Fibroblast of skin of right biceps (primary cell): Measurements from ENCODE around the gene PRDM10.

ENCODE experiments used
- DNase-seq: peaks from one replicate; pipeline ENCODE4 v3.0.0-alpha.2; 2013

Gene PRDM10

DNA sequence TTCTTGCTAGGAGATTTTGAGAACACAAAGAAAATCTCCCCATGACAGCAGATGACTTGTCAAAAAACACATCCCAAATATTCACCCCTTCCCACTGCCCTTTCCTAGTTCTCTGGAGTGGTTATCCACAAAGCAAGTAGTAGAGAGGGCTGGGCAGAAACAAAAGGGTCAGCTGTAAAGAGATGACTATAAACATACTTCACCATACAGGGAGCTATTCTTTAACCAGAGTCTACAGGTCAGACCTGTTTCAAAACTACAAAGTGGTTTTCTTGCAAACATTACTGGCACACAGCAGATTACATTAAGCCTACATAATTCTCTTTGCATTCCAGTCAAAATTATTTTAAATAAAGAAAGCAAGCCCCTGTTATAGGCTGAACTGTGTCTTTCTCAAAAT, 59.6 kb downstream of the PRDM10 start:
- DNase-seq = no peak

DNA sequence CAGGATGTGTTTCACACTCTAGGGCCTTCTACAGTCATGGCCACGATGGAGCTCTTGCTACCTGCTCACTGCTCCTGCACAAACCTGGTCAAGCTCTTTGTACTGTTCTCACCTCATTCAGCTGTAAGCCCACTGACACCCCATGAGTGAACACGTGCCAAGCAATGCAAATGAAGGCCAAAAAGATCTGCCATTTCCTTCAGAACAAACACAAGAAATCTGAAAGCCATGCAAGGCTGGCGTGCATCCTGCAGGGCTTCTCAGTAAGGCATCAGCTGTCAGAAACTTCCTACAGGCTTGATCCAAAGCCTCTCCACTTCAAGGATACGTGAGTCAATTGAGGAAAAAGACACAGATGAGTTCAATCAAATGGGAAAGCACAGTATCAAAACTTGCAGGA, 63.1 kb downstream of the PRDM10 start:
- no peak for DNase-seq

DNA sequence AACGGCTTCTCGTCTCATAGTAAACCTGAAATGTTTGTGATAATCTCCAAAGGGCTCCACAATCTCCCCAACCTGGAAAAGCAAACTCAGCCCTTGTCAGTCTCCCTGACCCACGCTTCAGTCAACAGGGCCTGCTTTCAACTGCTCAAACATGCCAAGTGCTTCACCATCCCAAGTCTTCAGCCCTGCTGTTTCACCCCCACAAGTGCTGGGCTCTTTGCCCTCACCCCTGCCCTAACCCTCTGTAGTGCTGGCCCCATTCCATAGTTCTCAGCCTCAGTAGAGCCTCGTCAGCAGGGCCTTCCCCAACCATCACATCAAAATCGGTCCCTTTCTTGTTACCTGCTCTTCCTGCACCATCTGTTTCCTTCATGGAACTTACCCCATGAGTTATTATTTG, 63.9 kb downstream of the PRDM10 start:
- DNase-seq = no peak

DNA sequence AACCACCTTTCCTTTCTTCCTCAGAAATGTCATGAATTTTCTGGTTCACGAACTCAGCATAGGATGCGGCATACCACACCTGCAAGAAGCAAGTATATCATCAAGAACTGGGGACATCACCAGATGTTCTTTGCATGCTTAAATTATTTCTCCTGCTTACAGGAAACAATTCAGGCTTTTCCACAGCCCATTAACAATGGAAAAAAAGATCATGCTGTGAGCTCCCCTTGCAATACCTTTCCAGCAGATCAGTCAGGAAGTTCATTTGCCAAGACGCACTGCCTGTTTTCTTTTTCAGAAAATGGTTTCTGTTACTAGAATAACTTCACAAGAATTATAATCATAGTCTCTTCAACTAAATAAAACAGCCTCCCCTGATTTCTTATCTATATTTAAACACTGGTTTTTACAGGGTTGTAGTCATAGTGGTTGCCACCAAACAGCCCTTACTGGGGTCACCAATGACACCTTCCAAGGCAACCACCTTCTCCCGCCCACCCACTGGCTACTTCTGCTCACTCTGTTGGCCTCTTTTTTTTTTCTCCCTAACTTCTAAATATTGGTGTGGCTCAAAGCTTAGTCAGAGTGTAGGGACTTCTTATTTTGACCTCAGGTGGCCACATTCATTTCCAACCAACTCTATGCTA, 64.9 kb downstream of the PRDM10 start:
- DNase-seq = no peak

DNA sequence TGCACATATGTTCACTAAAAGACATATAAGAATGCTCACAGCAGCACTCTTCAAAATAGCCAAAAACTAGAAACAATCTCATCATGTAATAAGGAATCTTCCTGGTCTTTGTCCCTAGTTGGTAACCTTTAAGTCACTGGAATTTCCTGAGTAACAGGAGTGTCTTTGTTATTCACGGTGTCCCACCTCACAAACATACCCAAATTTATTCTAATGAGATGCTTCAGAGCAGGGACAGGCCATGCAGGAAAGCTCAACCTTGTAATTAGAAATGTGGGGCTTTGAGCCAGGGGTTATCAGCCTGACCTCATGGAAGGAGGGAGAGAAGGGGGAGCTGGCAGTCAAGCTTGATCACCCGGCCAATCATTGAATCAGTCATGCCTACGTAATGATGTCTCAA, 66.9 kb downstream of the PRDM10 start:
- DNase-seq = no peak

DNA sequence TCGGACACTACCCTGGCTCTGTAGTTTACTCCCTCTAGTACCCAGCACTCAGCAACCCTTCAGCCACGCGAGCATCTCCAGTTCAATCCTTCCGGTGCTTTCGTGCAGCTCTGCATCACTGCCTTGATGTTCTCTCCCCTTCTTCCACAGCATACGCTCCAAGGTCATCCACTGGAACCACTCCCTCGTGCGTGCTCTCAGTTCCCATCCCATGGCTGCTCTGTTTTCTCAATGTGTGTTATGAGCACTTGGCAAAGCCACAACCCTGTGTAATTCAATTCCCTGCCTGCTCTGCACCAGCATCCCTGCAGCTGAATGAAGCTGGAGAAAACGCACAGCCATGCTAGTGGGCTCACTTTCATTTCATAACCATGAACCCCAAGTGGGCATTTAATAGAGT, 68.7 kb downstream of the PRDM10 start:
- no peak for DNase-seq

DNA sequence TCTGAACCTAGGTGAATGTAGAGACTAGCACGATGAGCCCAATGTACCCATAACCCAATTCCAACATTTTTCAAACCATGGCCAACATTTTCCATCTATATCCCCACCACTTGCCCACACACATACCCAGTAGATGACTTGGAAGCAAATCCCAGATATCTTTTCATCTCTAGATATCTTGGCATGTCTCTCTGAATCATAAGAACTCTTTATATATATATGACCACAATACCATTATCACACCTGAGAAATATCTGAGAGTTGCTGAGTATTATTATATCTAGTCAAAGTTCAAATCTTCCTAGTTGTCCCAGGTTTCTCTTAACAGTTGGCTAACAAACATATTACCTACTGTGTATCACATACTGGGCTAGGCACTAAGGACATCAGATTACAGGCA, 69.4 kb downstream of the PRDM10 start:
- no peak for DNase-seq

DNA sequence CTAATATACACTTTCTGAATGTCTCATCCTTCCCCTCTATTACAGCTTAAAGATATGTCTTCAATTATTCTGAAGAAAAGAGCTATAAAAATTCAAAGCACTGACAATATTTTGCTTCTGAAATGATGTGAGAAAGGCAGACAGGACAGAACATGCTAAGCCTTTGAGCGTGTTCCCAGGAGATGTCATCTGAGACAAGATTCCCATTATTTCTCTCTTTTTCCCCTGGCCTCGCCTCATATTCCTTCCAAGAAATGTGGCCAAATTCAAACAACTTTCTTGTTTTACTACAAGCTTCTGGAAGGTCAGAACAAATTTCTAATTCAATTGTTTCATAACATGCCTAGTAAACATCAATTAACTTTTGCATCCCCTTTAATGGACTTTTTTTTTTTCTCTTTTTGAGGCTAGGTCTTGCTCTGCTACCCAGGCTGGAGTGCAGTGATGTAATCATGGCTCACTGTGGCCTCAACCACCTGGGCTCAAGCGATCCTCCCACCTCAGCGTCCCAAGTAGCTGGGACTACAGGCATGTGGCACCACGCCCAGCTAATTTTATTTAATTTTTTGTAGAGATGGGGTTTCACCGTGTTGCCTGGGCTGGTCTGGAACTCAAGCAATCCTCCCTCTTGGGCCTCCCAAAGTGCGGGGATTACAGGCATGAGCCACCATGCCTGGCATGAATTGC, 70.1 kb downstream of the PRDM10 start:
- no peak for DNase-seq

DNA sequence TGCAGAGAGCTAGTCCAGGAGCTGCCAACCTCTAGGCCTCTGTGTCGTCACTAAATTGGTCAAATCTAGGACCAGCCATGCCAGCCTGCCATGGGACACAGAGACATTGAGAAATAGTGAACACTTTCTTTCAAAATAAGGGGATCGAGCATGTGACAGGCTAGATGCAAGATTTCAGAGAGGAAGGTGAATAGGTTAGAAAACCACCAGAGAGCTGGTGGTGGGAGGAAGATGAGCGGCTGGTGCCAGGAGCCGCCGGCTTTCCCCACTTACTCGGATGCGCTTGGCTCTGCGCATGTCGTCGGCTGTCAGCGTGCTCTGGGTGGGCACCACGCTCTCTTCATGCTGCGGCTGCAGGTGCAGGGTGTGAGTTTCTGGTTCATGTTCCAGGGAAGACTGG, 71.9 kb downstream of the PRDM10 start:
- DNase-seq = no peak

DNA sequence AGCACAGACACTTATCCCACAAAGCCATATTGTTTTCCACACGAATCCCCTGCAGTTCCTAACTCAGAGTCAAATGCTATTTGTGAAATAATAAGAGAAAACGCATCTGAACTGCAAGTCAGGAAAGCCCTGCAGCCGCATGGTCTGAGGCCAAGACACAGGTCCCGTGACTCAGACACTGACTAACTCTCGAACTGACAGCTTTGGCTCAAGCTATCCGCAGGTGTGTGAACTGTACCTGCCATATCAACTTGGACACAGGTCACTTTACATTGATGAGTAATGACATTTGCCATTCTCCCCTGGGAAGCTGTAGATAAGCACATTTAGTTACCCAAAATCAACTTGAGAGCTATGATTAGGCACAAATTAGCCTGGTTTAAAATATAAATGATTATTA, 72.3 kb downstream of the PRDM10 start:
- no peak for DNase-seq

DNA sequence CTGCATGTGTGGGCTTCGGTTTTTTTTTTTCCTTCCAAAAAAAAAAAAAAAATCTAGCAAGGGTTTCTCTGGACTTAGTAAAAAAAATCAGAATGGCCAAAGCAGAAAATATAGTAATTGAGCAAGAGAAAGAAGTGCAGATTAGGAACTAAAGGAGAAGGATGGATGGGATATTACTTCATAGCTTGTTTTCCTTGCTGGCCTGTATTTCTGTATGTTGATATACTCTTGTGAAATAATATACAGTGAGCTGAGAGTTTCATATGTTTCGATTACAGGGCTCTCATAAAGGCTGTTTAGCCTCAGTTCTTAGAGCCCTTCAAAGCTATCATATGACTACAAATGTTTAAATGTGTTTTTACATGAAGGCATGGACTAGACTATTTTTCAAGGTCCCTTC, 72.9 kb downstream of the PRDM10 start:
- no peak for DNase-seq

DNA sequence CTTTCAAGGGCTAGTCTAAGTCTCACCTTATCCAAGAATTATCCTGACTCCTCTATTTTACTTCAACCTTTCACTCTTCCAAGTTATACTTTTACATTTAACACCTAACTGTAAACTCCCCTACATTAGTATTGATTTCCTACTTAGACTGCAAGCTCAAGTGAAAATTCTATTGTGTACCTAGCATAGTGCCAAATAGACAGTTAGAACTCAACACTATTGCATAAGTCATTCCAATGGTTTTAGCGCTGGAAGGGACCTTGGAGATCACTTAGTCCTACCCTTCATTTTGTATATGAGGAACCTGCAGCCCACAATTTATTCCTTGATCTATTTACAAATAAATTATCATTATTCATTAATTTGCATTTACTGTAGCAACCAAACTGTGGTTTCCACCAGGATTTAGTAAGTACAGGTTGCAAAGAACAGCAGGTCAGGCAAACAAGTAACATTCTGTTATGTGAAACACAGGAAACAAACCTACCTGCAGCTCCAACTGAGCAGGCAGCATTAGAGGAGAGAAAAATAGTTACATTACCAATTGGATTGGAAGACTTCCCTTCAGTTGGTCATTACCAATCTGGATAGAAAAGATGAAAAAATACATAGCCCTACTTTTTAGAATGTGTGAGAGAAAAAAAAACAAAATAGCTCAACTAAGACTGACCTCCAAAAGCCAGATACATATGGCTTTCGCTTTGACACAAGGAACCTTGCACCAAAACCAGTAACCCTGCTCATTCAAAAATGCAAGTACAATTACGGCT, 73.5 kb downstream of the PRDM10 start:
- DNase-seq = no peak

DNA sequence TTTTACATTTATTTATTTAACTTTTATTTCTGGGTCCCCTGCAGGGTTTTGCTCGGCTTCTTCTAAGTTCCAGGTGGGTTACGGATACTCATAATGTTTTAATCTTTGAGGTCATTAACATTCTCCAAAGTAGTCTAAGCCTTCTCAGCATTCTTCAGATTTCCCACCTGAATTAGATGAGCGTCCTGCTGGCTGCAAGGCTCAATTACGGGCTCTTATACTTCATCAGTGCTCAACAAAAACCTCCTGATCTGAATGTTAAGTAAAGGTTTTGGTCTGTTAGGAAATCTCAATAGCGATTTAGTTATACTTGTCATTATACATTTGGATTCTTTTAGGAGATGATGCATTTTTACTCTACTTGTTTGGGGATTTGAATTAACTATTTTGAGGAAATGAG, 80.0 kb downstream of the PRDM10 start:
- no peak for DNase-seq

DNA sequence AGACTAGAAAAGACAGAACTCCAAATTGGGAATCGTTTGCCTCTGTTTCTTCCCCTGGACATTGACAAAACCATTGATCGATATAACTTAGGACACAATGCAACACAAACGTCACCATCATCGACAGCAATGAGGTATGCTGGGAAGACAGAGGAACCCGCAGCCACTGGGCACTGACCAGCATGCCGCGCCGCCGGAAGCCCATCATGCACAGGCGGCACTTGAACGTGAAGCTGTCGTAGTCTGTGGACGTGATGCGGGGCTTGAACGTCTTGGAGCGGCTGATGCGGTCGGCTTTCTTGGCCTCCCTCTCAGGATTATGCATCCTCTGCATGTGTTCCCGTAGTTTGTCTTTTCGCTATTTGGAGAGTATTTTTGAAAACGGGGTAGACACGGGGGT, 84.3 kb downstream of the PRDM10 start:
- DNase-seq = no peak

DNA sequence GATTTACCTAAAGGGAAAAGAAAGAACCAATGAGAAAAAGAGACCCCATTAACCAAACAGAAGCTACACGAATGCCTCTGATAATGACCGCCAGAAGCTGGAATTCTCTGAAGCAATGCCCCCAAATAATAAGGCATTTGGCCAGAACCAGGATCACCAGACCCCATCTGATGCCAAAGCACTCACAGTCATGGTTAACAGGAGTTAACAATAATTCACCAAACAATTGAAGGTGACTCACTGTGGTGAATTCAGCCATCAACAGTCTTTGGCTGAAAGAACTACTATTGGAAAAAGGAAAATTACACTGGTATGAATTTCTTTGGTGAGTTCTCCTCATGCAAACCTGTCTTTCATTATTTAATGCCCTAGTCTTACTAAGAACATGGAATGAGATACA, 85.4 kb downstream of the PRDM10 start:
- DNase-seq = peak; percentile 12

DNA sequence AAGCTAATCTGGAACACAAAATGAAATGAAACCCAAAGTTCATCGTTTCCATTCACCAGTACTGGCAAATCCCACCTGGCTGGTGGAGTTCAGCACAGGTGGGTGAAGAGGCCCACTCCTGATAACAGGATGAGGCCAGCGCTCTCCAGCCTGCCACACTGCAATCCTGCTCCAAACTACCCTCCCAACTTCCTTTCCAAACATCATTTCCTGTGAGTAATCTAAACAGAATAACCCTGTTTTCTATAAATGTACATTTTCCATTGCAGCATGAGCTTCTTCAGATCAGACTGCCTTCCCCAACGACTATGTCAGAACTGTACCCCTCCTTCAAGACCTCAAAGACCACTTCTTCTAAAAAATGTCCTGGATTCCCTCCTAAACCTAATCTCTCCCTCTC, 91.3 kb downstream of the PRDM10 start:
- peak; percentile 27 for DNase-seq

DNA sequence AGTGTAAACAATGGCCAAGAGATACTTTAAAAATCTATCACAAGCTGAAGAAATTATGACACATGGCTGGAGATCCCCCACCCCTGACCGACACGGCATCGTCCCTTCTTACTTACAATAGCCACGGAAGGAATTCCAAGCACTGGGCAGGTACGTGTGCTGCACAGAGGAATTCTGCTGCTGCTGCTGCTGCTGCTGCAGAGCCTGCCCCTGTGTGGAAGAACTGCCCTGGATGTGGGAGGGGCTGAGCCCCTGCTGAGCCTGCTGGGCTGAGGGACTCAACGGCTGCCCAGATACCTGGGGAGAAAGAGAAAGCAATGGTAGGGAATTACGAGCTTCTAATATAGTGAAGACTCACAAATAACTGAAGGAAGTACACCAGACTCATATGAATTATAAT, 92.3 kb downstream of the PRDM10 start:
- DNase-seq = no peak

DNA sequence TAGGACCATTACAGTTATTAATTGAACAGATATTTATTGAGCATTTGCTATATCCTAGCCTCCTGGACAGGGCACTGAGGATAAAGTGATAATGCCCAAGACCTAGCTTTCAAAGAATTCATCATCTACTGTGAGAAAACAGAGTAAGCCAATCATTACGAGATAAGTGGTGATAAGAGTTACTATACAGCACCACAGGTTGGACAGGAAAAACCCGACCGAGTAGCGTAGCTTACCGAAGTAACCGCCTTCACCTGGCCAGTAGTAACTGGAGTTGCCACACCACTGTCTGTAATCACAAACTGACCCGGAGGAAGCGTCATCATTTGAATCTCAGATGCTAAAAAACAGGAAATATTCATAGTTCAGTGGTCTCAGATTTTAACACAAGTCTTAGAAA, 97.2 kb downstream of the PRDM10 start:
- no peak for DNase-seq

DNA sequence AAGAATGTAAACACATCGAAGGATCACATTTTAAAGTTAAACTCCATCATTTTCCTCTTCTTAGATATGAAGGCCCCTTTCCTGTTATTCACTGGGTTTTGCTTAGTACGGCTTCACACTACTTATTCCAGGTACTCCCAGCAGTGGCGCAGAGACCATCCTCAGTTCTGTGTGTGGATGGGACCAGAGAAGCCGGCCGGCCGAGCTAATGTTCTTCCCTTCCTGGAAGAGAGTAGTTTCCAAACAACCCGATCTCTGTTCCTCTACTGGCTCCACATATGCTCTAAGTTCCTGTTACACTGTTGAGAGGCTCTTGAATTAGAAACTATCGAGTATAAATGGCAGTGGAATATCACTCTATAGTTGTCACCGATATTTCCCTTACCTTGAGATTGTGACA, 106.6 kb downstream of the PRDM10 start:
- DNase-seq = no peak

DNA sequence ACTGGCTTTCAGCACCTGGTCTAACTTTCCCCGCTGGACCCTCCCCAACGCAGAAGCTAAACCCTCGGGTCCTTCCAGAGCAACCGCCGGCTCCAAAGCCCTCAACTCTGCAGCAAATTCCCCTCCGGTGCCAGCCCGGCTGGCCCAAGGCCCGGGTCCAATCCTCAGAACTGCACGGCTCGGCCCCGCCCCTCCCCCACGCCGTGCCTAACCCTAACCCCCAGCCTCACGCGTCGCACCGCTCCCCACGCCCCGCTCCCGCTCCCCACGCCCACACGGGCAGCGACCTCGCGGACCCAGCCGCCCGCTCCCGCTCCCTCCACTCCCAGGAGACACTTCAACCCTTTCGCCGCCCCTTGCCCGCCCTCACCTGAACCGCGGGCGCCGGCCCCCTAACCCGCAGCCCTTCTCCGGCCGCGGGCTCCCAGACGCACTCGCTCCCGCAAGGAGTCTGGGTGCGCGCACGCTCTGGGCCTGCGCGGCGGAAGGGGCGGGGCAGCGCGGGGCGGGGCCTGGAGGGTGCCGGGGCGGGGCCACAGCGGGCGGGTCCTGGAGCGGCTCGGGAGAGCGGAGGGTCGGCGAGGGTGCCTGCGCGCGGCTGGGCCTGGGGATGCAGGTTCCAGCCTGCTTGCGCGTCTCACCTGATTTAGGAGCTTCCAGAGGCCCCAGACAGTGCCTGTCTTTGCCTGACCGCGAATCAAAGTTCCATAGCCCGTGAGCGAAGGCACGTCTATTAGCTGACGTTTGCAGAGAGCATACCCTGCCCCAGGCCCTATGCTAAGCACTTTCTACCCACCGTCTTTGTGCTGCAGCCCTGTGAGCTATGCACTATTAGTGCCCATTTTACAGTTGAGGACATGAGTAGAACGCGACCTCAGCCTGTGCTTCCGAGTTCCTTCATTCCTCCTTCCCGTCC, 107.3 kb downstream of the PRDM10 start, which contains the start of gene NFRKB:
TSS of gene NFRKB (minus strand) at position 453 of the 916 bp plus-strand sequence. CDS start 2,729 bp downstream, outside the sequence.
- DNase-seq = peak; percentile 79

DNA sequence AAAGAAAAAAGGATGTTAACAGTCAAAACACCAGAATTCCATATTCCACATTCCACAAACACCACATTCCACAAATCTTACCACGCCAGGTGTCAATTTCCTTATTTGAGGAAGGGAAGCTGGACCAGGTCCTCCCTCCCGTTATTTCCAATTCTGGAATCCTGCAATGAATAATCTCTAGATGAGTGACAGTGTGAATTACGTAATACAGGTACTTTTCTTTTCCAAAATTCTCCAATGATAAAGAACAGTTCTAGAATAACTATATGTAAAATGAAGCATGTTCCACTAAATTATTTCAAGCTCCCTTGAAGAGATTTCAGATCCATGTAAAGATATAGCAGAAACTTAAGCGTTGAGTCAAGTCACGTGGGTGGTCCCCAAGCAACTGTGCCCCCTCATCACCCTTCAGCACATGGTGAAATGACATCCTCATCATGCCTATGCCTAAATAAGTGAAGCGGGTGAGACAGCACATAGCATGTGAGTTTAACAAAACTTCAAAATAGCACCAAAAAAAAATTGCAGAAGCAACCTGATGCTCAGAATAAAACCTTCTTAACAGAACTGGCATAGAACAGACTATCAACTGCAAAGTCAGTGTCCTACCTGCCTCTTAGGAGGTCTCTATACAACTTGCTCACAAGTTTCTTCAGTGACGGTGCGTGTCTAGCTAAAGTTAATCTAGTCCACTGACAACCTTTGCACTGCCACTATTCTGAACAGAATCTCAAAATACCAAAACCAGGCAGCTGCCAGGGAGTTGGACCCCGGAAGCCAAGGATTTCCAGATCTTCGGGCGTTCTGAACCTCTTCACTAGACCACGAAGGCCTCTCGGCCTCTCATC, 108.1 kb downstream of the PRDM10 start:
- peak; percentile 5 for DNase-seq

DNA sequence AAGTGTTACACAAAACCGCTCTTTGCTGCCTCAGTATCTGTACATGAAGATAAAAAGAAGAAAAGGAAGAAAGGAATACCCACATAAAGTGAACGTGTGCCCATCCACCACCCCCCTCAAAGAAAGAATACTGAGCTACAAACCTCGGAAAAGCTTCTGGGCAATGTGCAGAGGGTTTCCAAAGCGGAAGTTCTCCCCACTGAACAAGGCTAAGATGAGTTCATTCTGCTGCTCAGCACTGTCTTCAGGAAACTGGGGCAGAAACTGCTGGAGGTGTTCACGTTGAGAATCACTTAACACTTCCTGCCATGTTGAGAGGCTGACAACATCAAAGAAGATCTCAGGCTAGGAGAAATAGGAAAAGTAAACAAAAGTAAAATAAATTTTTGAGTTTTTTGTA, 114.2 kb downstream of the PRDM10 start:
- no peak for DNase-seq
